ENCODE measurements around the gene SOX6.

The SOX6 gene

DNA sequence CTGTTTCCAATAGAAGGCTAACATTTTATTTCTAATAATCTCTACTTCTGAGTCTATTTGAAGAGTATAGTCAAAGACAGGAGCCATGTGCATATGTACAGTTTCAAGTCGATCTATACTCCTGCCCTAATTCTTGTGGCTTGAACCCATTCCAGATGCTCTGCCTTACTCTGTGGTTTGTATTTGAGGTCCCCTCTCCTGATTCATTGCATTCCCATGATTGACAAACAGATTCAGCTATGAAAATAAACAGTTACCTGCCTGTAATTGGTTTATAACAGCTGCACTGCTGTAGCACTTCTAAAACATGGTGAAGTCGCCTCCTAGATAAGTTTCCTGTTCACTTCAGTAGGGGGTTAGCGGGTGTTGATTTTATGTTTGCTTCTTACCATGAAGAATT is 138.7 kb downstream of the SOX6 start:
- Histone ChIP-seq H3K4me3 (ENCODE audit: low read depth, low read length, poor library complexity, severe bottlenecking) (no peak overlapping the region), H3K27me3 (ENCODE audit: insufficient read depth, low read length) (no peaks in the 10 kb centered on the region), H3K9me2 (ENCODE audit: low read depth, low read length) (no peaks in the 10 kb centered on the region), H3K4me1 (ENCODE audit: insufficient read depth, low read length, severe bottlenecking) (no peaks in the 10 kb centered on the region), H3K4me2 (ENCODE audit: low read length) (no peak overlapping the region), H3K9me3 (ENCODE audit: low read length) (no peaks in the 10 kb centered on the region), H3K79me2 (ENCODE audit: insufficient read depth, low read length) (no peaks in the 10 kb centered on the region), H4K20me1 (ENCODE audit: insufficient read depth, low read length) (no peaks in the 10 kb centered on the region), H3K27ac (ENCODE audit: low read depth, low read length, poor library complexity, severe bottlenecking) (no peak overlapping the region), H3K36me3 (ENCODE audit: insufficient read depth, low read length) (no peaks in the 10 kb centered on the region), H3F3A (ENCODE audit: insufficient read depth, low read length) (no peaks in the 10 kb centered on the region), H3K9ac (ENCODE audit: low read length) (no peak overlapping the region), H2AFZ (ENCODE audit: low read length) (no peak overlapping the region)
- no peak for TF ChIP-seq EZH2 (IDR thresholded peaks at IDR 0.05; ENCODE audit: borderline replicate concordance, low read length)
- TF ChIP-seq CTCF (IDR thresholded peaks at IDR 0.05; ENCODE audit: low read length) = no peak

DNA sequence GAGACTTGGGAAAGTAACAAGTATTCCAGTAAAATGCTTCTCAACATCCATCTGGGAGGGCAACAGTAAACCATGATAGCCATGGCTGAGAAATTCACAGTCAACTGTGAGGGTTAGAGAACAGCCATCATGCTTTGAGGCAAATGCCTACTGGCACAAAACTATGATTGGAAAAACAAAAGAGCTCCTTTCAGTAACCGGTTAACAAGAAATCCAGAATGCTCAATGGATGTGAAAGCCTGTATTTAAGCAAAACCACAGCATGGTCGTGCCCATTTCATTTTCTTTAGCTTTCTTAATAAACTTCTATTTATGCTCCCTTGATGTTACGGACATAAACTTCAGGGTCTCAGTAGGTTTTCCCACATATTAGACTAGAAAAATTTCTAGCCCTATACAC is 139.5 kb downstream of the SOX6 start:
- TF ChIP-seq EZH2 (IDR thresholded peaks at IDR 0.05; ENCODE audit: borderline replicate concordance, low read length) = no peak
- no peak for TF ChIP-seq CTCF (IDR thresholded peaks at IDR 0.05; ENCODE audit: low read length)
- H3K4me3 ChIP-seq (ENCODE audit: low read depth, low read length, poor library complexity, severe bottlenecking) = no peak overlapping the region
- H3K4me1 ChIP-seq (ENCODE audit: insufficient read depth, low read length, severe bottlenecking) = no peaks in the 10 kb centered on the region
- no peaks in the 10 kb centered on the region for H3K36me3 ChIP-seq (ENCODE audit: insufficient read depth, low read length)
- no peaks in the 10 kb centered on the region for H3K27me3 ChIP-seq (ENCODE audit: insufficient read depth, low read length)
- no peak overlapping the region for H3K9ac ChIP-seq (ENCODE audit: low read length)
- no peaks in the 10 kb centered on the region for H3K79me2 ChIP-seq (ENCODE audit: insufficient read depth, low read length)
- no peak overlapping the region for H3K4me2 ChIP-seq (ENCODE audit: low read length)
- H3F3A ChIP-seq (ENCODE audit: insufficient read depth, low read length) = no peaks in the 10 kb centered on the region
- H2AFZ ChIP-seq (ENCODE audit: low read length) = no peak overlapping the region
- H3K9me3 ChIP-seq (ENCODE audit: low read length) = no peaks in the 10 kb centered on the region
- no peaks in the 10 kb centered on the region for H3K9me2 ChIP-seq (ENCODE audit: low read depth, low read length)
- H3K27ac ChIP-seq (ENCODE audit: low read depth, low read length, poor library complexity, severe bottlenecking) = no peak overlapping the region
- no peaks in the 10 kb centered on the region for H4K20me1 ChIP-seq (ENCODE audit: insufficient read depth, low read length)

GRCh38 chr11:16215352-16215751 is 141.0 kb downstream of the SOX6 start:
- no peak overlapping the region for H3K27ac ChIP-seq (ENCODE audit: low read depth, low read length, poor library complexity, severe bottlenecking)
- no peaks in the 10 kb centered on the region for H3K36me3 ChIP-seq (ENCODE audit: insufficient read depth, low read length)
- H3K9me2 ChIP-seq (ENCODE audit: low read depth, low read length) = no peaks in the 10 kb centered on the region
- no peaks in the 10 kb centered on the region for H3K79me2 ChIP-seq (ENCODE audit: insufficient read depth, low read length)
- H3K4me3 ChIP-seq (ENCODE audit: low read depth, low read length, poor library complexity, severe bottlenecking) = no peak overlapping the region
- H3K4me1 ChIP-seq (ENCODE audit: insufficient read depth, low read length, severe bottlenecking) = no peaks in the 10 kb centered on the region
- no peaks in the 10 kb centered on the region for H3K9me3 ChIP-seq (ENCODE audit: low read length)
- H2AFZ ChIP-seq (ENCODE audit: low read length) = no peak overlapping the region
- no peaks in the 10 kb centered on the region for H4K20me1 ChIP-seq (ENCODE audit: insufficient read depth, low read length)
- H3K4me2 ChIP-seq (ENCODE audit: low read length) = no peak overlapping the region
- no peaks in the 10 kb centered on the region for H3F3A ChIP-seq (ENCODE audit: insufficient read depth, low read length)
- no peaks in the 10 kb centered on the region for H3K27me3 ChIP-seq (ENCODE audit: insufficient read depth, low read length)
- no peak for TF ChIP-seq EZH2 (IDR thresholded peaks at IDR 0.05; ENCODE audit: borderline replicate concordance, low read length)
- no peak for TF ChIP-seq CTCF (IDR thresholded peaks at IDR 0.05; ENCODE audit: low read length)
- H3K9ac ChIP-seq (ENCODE audit: low read length) = no peak overlapping the region
